Trophoblast cell (in vitro differentiated cells and primary cell): ENCODE measurements around the gene LSS.

Experiments
- DNase-seq, 2 donors: peaks; one replicate each; pipeline ENCODE4 v3.0.0-alpha.2; 2016
- H2AFZ ChIP-seq: 2 replicates; pipeline ENCODE4 v1.6.1; 2013; ENCODE audit warnings: low read length, moderate library complexity, mild to moderate bottlenecking; ENCODE audit not compliant: insufficient read depth, poor library complexity
- H2AK5ac ChIP-seq: 2 replicates; pipeline ENCODE4 v1.6.1; 2013; ENCODE audit warnings: mild to moderate bottlenecking, low read length
- H2BK120ac ChIP-seq: 2 replicates; pipeline ENCODE4 v1.6.1; 2013; ENCODE audit warnings: low read length, mild to moderate bottlenecking, moderate library complexity; ENCODE audit not compliant: insufficient read depth, poor library complexity
- H2BK12ac ChIP-seq: 2 replicates; pipeline ENCODE4 v1.6.1; 2013; ENCODE audit warnings: mild to moderate bottlenecking, low read length, moderate library complexity
- H2BK5ac ChIP-seq: 2 replicates; pipeline ENCODE4 v1.6.1; 2013; ENCODE audit warnings: low read length, low read depth, moderate library complexity, mild to moderate bottlenecking; ENCODE audit not compliant: poor library complexity
- H3K14ac ChIP-seq: 2 replicates; pipeline ENCODE4 v1.6.1; 2013; ENCODE audit warnings: mild to moderate bottlenecking, low read length
- H3K18ac ChIP-seq: 2 replicates; pipeline ENCODE4 v1.6.1; 2013; ENCODE audit warnings: mild to moderate bottlenecking, low read length
- H3K23ac ChIP-seq: 2 replicates; pipeline ENCODE4 v1.6.1; 2013; ENCODE audit warnings: low read length
- H3K27ac ChIP-seq: 2 replicates; pipeline ENCODE4 v1.5.1; 2013; ENCODE audit warnings: low read depth, mild to moderate bottlenecking, inconsistent platforms, low read length, moderate library complexity
- H3K27me3 ChIP-seq: 2 replicates; pipeline ENCODE4 v1.6.1; 2013; ENCODE audit warnings: inconsistent platforms, mild to moderate bottlenecking, low read length, moderate library complexity; ENCODE audit not compliant: insufficient read depth
- H3K36me3 ChIP-seq, 2 experiments: 1 replicate in 1 of 2; 2 replicates in 1 of 2; pipeline ENCODE4 v1.6.1; 2013; ENCODE audit warnings: low read length in 2 of 2, mild to moderate bottlenecking in 2 of 2, moderate library complexity in 1 of 2; ENCODE audit not compliant: insufficient read depth in 2 of 2, control insufficient read depth in 1 of 2
- H3K4ac ChIP-seq: 2 replicates; pipeline ENCODE4 v1.6.1; 2013; ENCODE audit warnings: low read depth, mild to moderate bottlenecking, low read length, moderate library complexity
- H3K4me1 ChIP-seq, 2 experiments: 1 replicate in 1 of 2; 2 replicates in 1 of 2; pipeline ENCODE4 v1.6.1; 2013; ENCODE audit warnings: low read length in 2 of 2, mild to moderate bottlenecking in 2 of 2, moderate library complexity in 1 of 2; ENCODE audit not compliant: insufficient read depth in 2 of 2, control insufficient read depth in 1 of 2
- H3K4me2 ChIP-seq: 2 replicates; pipeline ENCODE4 v1.6.1; 2013; ENCODE audit warnings: inconsistent platforms, mild to moderate bottlenecking, low read length, moderate library complexity
- H3K4me3 ChIP-seq: 2 replicates; pipeline ENCODE4 v1.5.1; 2013; ENCODE audit warnings: mild to moderate bottlenecking, low read depth, low read length, inconsistent platforms
- H3K79me1 ChIP-seq: one replicate; pipeline ENCODE4 v1.6.1; 2013; ENCODE audit warnings: low read length
- H3K79me2 ChIP-seq: 2 replicates; pipeline ENCODE4 v1.6.1; 2013; ENCODE audit warnings: low read length, mild to moderate bottlenecking; ENCODE audit not compliant: control insufficient read depth, insufficient read depth, poor library complexity
- H3K9ac ChIP-seq: 2 replicates; pipeline ENCODE4 v1.6.1; 2013; ENCODE audit warnings: mild to moderate bottlenecking, low read length
- H3K9me3 ChIP-seq: 2 replicates; pipeline ENCODE4 v1.6.1; 2013; ENCODE audit warnings: low read depth, mild to moderate bottlenecking, control low read depth, inconsistent platforms, low read length; ENCODE audit not compliant: insufficient read depth
- H4K12ac ChIP-seq: 2 replicates; pipeline ENCODE4 v1.6.1; 2013; ENCODE audit warnings: low read depth, mild to moderate bottlenecking, low read length, moderate library complexity
- H4K8ac ChIP-seq: 2 replicates; pipeline ENCODE4 v1.6.1; 2013; ENCODE audit warnings: low read depth, mild to moderate bottlenecking, low read length, moderate library complexity
- H4K91ac ChIP-seq: one replicate; pipeline ENCODE4 v1.6.1; 2013; ENCODE audit warnings: low read depth, mild to moderate bottlenecking, low read length, moderate library complexity
- WGBS: extraction: QIAGEN DNeasy Blood & Tissue Kit; methylation state at CpG from one replicate; pipeline ENCODE4 v1.1.7; 2013; ENCODE audit warnings: missing lambda C conversion rate; ENCODE audit not compliant: insufficient read length, insufficient coverage; ENCODE audit errors: extremely low coverage; 5-methylcytosine and 5-hydroxymethylcytosine counted together

The LSS gene

GRCh38 chr21:46180778-46181391 is 47.7 kb downstream of the LSS start:
- WGBS = no CpG with 5 or more reads among the region's 26 CpGs
- Histone ChIP-seq H3K79me1 (peaks cover 8% of the 10 kb centered on the region), H2AK5ac (no peak overlapping the region), H3K79me2 (peaks cover 6% of the 10 kb centered on the region), H2AFZ (no peak overlapping the region), H3K27me3 (no peaks in the 10 kb centered on the region), H3K4me1 (peaks cover 6 to 7% of the 10 kb centered on the region in 2 experiments), H4K91ac (no peak overlapping the region), H3K27ac (no peak overlapping the region), H3K4me3 (no peak overlapping the region), H3K18ac (no peak overlapping the region), H3K9me3 (peaks cover 2% of the 10 kb centered on the region), H3K36me3 (no peaks in the 10 kb centered on the region), H2BK12ac (no peak overlapping the region), H3K14ac (no peak overlapping the region), H3K23ac (no peak overlapping the region), H3K4me2 (no peak overlapping the region), H2BK5ac (no peak overlapping the region), H4K8ac (no peak overlapping the region), H2BK120ac (no peak overlapping the region), H4K12ac (no peak overlapping the region), H3K9ac (no peak overlapping the region), H3K4ac (no peak overlapping the region)
- no peak for DNase-seq

- no peak overlapping the region for H3K27ac ChIP-seq
- WGBS = no CpG with 5 or more reads among the region's 24 CpGs
- no peak overlapping the region for H3K23ac ChIP-seq
- no peak overlapping the region for H3K4me2 ChIP-seq
- H3K9ac ChIP-seq = no peak overlapping the region
- H3K18ac ChIP-seq = no peak overlapping the region
- DNase-seq = no peak
- no peaks in the 10 kb centered on the region for H3K27me3 ChIP-seq
- H3K79me1 ChIP-seq = peaks cover 8% of the 10 kb centered on the region
- no peak overlapping the region for H2BK5ac ChIP-seq
- H3K4me1 ChIP-seq = peaks cover 6 to 7% of the 10 kb centered on the region in 2 experiments
- no peak overlapping the region for H3K4me3 ChIP-seq
- H3K79me2 ChIP-seq = peaks cover 6% of the 10 kb centered on the region
- no peak overlapping the region for H2BK120ac ChIP-seq
- no peak overlapping the region for H2AK5ac ChIP-seq
- no peak overlapping the region for H4K91ac ChIP-seq
- H4K12ac ChIP-seq = no peak overlapping the region
- H3K36me3 ChIP-seq = no peaks in the 10 kb centered on the region
- H4K8ac ChIP-seq = no peak overlapping the region
- no peak overlapping the region for H2AFZ ChIP-seq
- no peak overlapping the region for H3K14ac ChIP-seq
- H3K4ac ChIP-seq = no peak overlapping the region
- H2BK12ac ChIP-seq = no peak overlapping the region
- peaks cover 2% of the 10 kb centered on the region for H3K9me3 ChIP-seq
Measured at GRCh38 chr21:46180079-46180722, 48.4 kb downstream of the LSS start.

- H3K27ac ChIP-seq = no peak overlapping the region
- H3K9ac ChIP-seq = no peak overlapping the region
- H3K14ac ChIP-seq = no peak overlapping the region
- H2BK5ac ChIP-seq = no peak overlapping the region
- peaks cover 6% of the 10 kb centered on the region for H3K79me1 ChIP-seq
- no peak overlapping the region for H2BK120ac ChIP-seq
- no peak overlapping the region for H3K4me3 ChIP-seq
- no peak overlapping the region for H2BK12ac ChIP-seq
- H3K36me3 ChIP-seq = no peaks in the 10 kb centered on the region
- DNase-seq = no peak
- H3K4ac ChIP-seq = no peak overlapping the region
- peak overlapping the region; percentile 8 for H4K12ac ChIP-seq
- whole genome bisulfite sequencing = no CpG with 5 or more reads among the region's 17 CpGs
- no peak overlapping the region for H3K18ac ChIP-seq
- no peak overlapping the region for H4K91ac ChIP-seq
- no peak overlapping the region for H3K23ac ChIP-seq
- H3K9me3 ChIP-seq = peaks cover 2% of the 10 kb centered on the region
- H3K4me2 ChIP-seq = no peak overlapping the region
- peaks cover 4% of the 10 kb centered on the region for H3K79me2 ChIP-seq
- no peak overlapping the region for H2AK5ac ChIP-seq
- no peak overlapping the region for H4K8ac ChIP-seq
- no peak overlapping the region for H2AFZ ChIP-seq
- H3K4me1 ChIP-seq = peaks cover 6 to 7% of the 10 kb centered on the region in 2 experiments
- no peaks in the 10 kb centered on the region for H3K27me3 ChIP-seq
Measured at GRCh38 chr21:46179708-46180078, 48.9 kb downstream of the LSS start.

GRCh38 chr21:46178961-46179360 is 49.6 kb downstream of the LSS start:
- Histone ChIP-seq H3K79me1 (peaks cover 2% of the 10 kb centered on the region), H3K9me3 (peaks cover 2% of the 10 kb centered on the region), H4K91ac (no peak overlapping the region), H3K9ac (no peak overlapping the region), H2BK120ac (no peak overlapping the region), H2AFZ (no peak overlapping the region), H3K79me2 (peaks cover 2% of the 10 kb centered on the region), H4K12ac (no peak overlapping the region), H3K23ac (no peak overlapping the region), H2BK12ac (no peak overlapping the region), H3K27ac (no peak overlapping the region), H3K14ac (no peak overlapping the region), H3K4me1 (peaks cover 6% of the 10 kb centered on the region in 2 experiments), H3K4me2 (no peak overlapping the region), H4K8ac (no peak overlapping the region), H3K18ac (no peak overlapping the region), H3K36me3 (no peaks in the 10 kb centered on the region), H3K27me3 (no peaks in the 10 kb centered on the region), H3K4ac (no peak overlapping the region), H2AK5ac (no peak overlapping the region), H3K4me3 (no peak overlapping the region), H2BK5ac (no peak overlapping the region)
- no CpG with 5 or more reads among the region's 4 CpGs for WGBS
- DNase-seq = no peak
